HEK293 (cell line): ENCODE measurements around the gene MOCS3.

Experiments used
- CTCF ChIA-PET: fragments of 350-600 bp; formaldehyde crosslinking; extraction: SDS; loops from one replicate; lab custom pipeline; 2021; ENCODE audit warnings: antibody characterized with exemption; lab: Yijun Ruan, JAX
- POLR2A ChIA-PET: fragments of 300-600 bp; formaldehyde crosslinking; extraction: SDS; loops from one replicate; lab custom pipeline; 2020; ENCODE audit warnings: antibody characterized with exemption, inconsistent platforms; lab: Yijun Ruan, JAX
- H3K27ac ChIP-seq: fragments of 200-500 bp; sonication (Bioruptor generic); 2 replicates; pipeline ENCODE4 v1.5.1; 2014; ENCODE audit warnings: low read depth, low read length, control low read depth, inconsistent platforms; ENCODE audit errors: extremely low read depth
- H3K36me3 ChIP-seq, 2 experiments: fragments of 200-500 bp in 1 of 2; sonication (Bioruptor generic) in 1 of 2; 1 replicate in 1 of 2; 2 replicates in 1 of 2; pipeline ENCODE4 v1.5.1; 2014 to 2017; ENCODE audit warnings: inconsistent platforms in 2 of 2, low read length in 2 of 2; ENCODE audit not compliant: control insufficient read depth in 2 of 2, insufficient read depth in 1 of 2
- H3K4me1 ChIP-seq: fragments of 200-500 bp; sonication (Bioruptor generic); 2 replicates; pipeline ENCODE4 v1.5.1; 2014; ENCODE audit warnings: mild to moderate bottlenecking, low read length, inconsistent platforms; ENCODE audit not compliant: control insufficient read depth, insufficient read depth
- H3K4me3 ChIP-seq: 2 replicates; pipeline ENCODE4 v1.5.1; 2011; ENCODE audit warnings: low read depth, mild to moderate bottlenecking, control low read depth, low read length, moderate library complexity
- H3K9me3 ChIP-seq: fragments of 200-500 bp; sonication (Bioruptor generic); 2 replicates; pipeline ENCODE4 v1.5.1; 2014; ENCODE audit warnings: low read depth, low read length, inconsistent platforms; ENCODE audit not compliant: control insufficient read depth, insufficient read depth
- CTCF ChIP-seq: fragments of 450-650 bp; formaldehyde crosslinking; IDR thresholded peaks from 2 replicates; pipeline ENCODE4 v1.5.1; 2016; ENCODE audit warnings: missing biosample characterization, missing genetic modification characterization
- KLF1 ChIP-seq: fragments of 450-650 bp; formaldehyde crosslinking; IDR thresholded peaks from 2 replicates; pipeline ENCODE4 v1.5.1; 2016; ENCODE audit warnings: missing biosample characterization, missing genetic modification characterization
- KLF17 ChIP-seq: fragments of 450-650 bp; formaldehyde crosslinking; IDR thresholded peaks from 2 replicates; pipeline ENCODE4 v1.5.1; 2016; ENCODE audit warnings: missing biosample characterization, missing genetic modification characterization
- KLF7 ChIP-seq: fragments of 450-650 bp; formaldehyde crosslinking; IDR thresholded peaks from 2 replicates; pipeline ENCODE4 v1.5.1; 2016; ENCODE audit warnings: missing biosample characterization, missing genetic modification characterization, borderline replicate concordance
- PRDM1 ChIP-seq: fragments of 450-650 bp; formaldehyde crosslinking; IDR thresholded peaks from 2 replicates; pipeline ENCODE4; 2016; ENCODE audit warnings: missing biosample characterization, missing genetic modification characterization
- TRIM28 ChIP-seq: IDR thresholded peaks from 2 replicates; pipeline ENCODE4 v1.6.1; 2011; ENCODE audit warnings: low read length, control low read depth, borderline replicate concordance
- ZBTB17 ChIP-seq: fragments of 450-650 bp; formaldehyde crosslinking; IDR thresholded peaks from 2 replicates; pipeline ENCODE4 v1.5.1; 2016; ENCODE audit warnings: missing biosample characterization, missing genetic modification characterization
- ZFP41 ChIP-seq: fragments of 450-650 bp; formaldehyde crosslinking; IDR thresholded peaks from 2 replicates; pipeline ENCODE4 v1.5.1; 2016; ENCODE audit warnings: missing biosample characterization, missing genetic modification characterization, borderline replicate concordance
- ZNF555 ChIP-seq: fragments of 450-650 bp; formaldehyde crosslinking; conservative IDR thresholded peaks from 2 replicates; pipeline ENCODE4 v1.5.1; 2017; ENCODE audit warnings: missing biosample characterization, mild to moderate bottlenecking, missing genetic modification characterization, inconsistent platforms
- ZNF596 ChIP-seq: fragments of 450-650 bp; IDR thresholded peaks from 2 replicates; pipeline ENCODE4 v1.5.0; 2018; ENCODE audit warnings: missing biosample characterization, mild to moderate bottlenecking, missing genetic modification characterization, moderate library complexity
- ZNF623 ChIP-seq: fragments of 450-650 bp; formaldehyde crosslinking; IDR thresholded peaks from 2 replicates; pipeline ENCODE4 v1.5.1; 2016; ENCODE audit warnings: missing biosample characterization, missing genetic modification characterization
- ZNF670 ChIP-seq: fragments of 450-650 bp; formaldehyde crosslinking; IDR thresholded peaks from 2 replicates; pipeline ENCODE4 v1.5.1; 2016; ENCODE audit warnings: missing biosample characterization, missing genetic modification characterization, low read depth
- ZNF701 ChIP-seq: fragments of 450-650 bp; formaldehyde crosslinking; IDR thresholded peaks from 2 replicates; pipeline ENCODE4 v1.5.1; 2016; ENCODE audit warnings: missing biosample characterization, missing genetic modification characterization
- TF ChIP-seq, protein P1 (sequence below): fragments of 450-650 bp; formaldehyde crosslinking; IDR thresholded peaks from 2 replicates; pipeline ENCODE4 v1.5.1; 2016; ENCODE audit warnings: missing biosample characterization, missing genetic modification characterization
- TF ChIP-seq, protein P2 (sequence below): fragments of 450-650 bp; formaldehyde crosslinking; IDR thresholded peaks from 2 replicates; pipeline ENCODE4; 2016; ENCODE audit warnings: missing biosample characterization, missing genetic modification characterization
- TF ChIP-seq, protein P3 (sequence below): fragments of 450-650 bp; formaldehyde crosslinking; IDR thresholded peaks from 2 replicates; pipeline ENCODE4 v1.5.1; 2016; ENCODE audit warnings: missing biosample characterization, missing genetic modification characterization
- TF ChIP-seq, protein P4 (sequence below): fragments of 450-650 bp; formaldehyde crosslinking; IDR thresholded peaks from 2 replicates; pipeline ENCODE4 v1.5.1; 2016; ENCODE audit warnings: missing biosample characterization, missing genetic modification characterization

The MOCS3 gene

DNA sequence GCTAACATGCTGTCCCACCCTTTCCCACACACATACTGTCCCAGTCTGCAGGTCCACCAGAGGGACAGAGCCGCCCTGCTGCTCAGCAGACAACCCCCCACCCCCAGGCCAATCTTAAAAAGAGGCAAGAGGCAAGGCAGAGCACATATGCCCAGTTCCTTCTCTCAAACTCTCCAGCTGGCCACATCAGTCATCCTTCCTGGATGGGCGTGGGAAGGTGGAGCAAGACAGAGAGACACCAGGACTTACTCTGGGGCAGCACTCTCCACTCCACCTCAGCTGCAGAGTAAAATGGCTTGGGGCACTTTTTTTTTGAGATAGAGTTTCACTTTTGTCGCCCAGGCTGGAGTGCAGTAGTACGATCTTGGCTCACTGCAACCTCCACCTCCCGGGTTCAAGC, 10.8 kb downstream of the MOCS3 start:
- Histone ChIP-seq H3K27ac (no peak overlapping the region), H3K36me3 (no peaks in the 10 kb centered on the region), H3K4me1 (no peaks in the 10 kb centered on the region), H3K9me3 (no peaks in the 10 kb centered on the region), H3K4me3 (no peak overlapping the region)
- CTCF ChIA-PET = interaction anchor here (0.6 to 2.5 kb wide), 3 partner anchors 12 to 117 kb away, joined by 3 to 12 read pairs (median 7); no protein-coding TSS in a partner anchor
- TF ChIP-seq ZFP41 (tag by site-specific recombination) = no peak
- TF ChIP-seq ZNF623 = no peak
- no peak for TF ChIP-seq ZNF670 (tag by site-specific recombination)
- TF ChIP-seq, protein P1, sequence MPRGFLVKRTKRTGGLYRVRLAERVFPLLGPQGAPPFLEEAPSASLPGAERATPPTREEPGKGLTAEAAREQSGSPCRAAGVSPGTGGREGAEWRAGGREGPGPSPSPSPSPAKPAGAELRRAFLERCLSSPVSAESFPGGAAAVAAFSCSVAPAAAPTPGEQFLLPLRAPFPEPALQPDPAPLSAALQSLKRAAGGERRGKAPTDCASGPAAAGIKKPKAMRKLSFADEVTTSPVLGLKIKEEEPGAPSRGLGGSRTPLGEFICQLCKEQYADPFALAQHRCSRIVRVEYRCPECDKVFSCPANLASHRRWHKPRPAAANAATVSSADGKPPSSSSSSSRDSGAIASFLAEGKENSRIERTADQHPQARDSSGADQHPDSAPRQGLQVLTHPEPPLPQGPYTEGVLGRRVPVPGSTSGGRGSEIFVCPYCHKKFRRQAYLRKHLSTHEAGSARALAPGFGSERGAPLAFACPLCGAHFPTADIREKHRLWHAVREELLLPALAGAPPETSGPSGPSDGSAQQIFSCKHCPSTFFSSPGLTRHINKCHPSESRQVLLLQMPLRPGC (tag by site-specific recombination) = no peak
- TF ChIP-seq ZBTB17 (tag by site-specific recombination) = no peak
- no peak for TF ChIP-seq KLF7 (tag by site-specific recombination)
- no peak for TF ChIP-seq PRDM1 (tag by site-specific recombination)
- TF ChIP-seq, protein P2, sequence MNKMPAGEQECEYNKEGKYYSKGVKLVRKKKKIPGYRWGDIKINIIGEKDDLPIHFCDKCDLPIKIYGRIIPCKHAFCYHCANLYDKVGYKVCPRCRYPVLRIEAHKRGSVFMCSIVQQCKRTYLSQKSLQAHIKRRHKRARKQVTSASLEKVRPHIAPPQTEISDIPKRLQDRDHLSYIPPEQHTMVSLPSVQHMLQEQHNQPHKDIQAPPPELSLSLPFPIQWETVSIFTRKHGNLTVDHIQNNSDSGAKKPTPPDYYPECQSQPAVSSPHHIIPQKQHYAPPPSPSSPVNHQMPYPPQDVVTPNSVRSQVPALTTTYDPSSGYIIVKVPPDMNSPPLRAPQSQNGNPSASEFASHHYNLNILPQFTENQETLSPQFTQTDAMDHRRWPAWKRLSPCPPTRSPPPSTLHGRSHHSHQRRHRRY (tag by site-specific recombination) = no peak
- no peak for TF ChIP-seq ZNF555 (tag by site-specific recombination)
- TF ChIP-seq, protein P3, sequence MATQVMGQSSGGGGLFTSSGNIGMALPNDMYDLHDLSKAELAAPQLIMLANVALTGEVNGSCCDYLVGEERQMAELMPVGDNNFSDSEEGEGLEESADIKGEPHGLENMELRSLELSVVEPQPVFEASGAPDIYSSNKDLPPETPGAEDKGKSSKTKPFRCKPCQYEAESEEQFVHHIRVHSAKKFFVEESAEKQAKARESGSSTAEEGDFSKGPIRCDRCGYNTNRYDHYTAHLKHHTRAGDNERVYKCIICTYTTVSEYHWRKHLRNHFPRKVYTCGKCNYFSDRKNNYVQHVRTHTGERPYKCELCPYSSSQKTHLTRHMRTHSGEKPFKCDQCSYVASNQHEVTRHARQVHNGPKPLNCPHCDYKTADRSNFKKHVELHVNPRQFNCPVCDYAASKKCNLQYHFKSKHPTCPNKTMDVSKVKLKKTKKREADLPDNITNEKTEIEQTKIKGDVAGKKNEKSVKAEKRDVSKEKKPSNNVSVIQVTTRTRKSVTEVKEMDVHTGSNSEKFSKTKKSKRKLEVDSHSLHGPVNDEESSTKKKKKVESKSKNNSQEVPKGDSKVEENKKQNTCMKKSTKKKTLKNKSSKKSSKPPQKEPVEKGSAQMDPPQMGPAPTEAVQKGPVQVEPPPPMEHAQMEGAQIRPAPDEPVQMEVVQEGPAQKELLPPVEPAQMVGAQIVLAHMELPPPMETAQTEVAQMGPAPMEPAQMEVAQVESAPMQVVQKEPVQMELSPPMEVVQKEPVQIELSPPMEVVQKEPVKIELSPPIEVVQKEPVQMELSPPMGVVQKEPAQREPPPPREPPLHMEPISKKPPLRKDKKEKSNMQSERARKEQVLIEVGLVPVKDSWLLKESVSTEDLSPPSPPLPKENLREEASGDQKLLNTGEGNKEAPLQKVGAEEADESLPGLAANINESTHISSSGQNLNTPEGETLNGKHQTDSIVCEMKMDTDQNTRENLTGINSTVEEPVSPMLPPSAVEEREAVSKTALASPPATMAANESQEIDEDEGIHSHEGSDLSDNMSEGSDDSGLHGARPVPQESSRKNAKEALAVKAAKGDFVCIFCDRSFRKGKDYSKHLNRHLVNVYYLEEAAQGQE = no peak
- TF ChIP-seq, protein P4, sequence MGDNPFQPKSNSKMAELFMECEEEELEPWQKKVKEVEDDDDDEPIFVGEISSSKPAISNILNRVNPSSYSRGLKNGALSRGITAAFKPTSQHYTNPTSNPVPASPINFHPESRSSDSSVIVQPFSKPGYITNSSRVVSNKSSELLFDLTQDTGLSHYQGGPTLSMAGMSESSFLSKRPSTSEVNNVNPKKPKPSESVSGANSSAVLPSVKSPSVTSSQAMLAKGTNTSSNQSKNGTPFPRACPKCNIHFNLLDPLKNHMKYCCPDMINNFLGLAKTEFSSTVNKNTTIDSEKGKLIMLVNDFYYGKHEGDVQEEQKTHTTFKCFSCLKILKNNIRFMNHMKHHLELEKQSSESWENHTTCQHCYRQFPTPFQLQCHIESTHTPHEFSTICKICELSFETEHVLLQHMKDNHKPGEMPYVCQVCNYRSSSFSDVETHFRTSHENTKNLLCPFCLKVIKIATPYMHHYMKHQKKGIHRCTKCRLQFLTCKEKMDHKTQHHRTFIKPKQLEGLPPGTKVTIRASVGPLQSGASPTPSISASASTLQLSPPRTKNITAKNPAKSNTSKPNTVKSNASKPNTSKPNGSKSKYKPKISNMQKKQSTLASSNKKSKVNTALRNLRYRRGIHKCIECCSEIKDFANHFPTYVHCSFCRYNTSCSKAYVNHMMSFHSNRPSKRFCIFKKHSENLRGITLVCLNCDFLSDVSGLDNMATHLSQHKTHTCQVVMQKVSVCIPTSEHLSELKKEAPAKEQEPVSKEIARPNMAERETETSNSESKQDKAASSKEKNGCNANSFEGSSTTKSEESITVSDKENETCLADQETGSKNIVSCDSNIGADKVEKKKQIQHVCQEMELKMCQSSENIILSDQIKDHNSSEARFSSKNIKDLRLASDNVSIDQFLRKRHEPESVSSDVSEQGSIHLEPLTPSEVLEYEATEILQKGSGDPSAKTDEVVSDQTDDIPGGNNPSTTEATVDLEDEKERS (tag by site-specific recombination) = no peak
- no peak for TF ChIP-seq CTCF
- TF ChIP-seq ZNF701 = no peak
- no peak for TF ChIP-seq TRIM28
- no peak for TF ChIP-seq ZNF596
- no peak for TF ChIP-seq KLF1 (tag by site-specific recombination)
- no peak for TF ChIP-seq KLF17 (tag by site-specific recombination)
- POLR2A ChIA-PET = no interaction called here
